Neural cell (in vitro differentiated cells): ENCODE measurements around the gene ASTL. TPM values are rescaled to one million over a fixed set of nuclear protein-coding genes. Genes with fewer than 3 reads are reported as not detected.

ENCODE experiments used
- H2AFZ ChIP-seq: fragments of 200-600, 300-800 bp; sonication (generic), shearing (Covaris generic); 2 replicates; pipeline ENCODE4 v1.6.0; 2014; ENCODE audit warnings: low read depth, mild to moderate bottlenecking, antibody characterized with exemption, low read length, moderate library complexity
- H3F3A ChIP-seq: fragments of 200-600 bp; shearing (Covaris generic); 2 replicates; pipeline ENCODE4 v1.6.1; 2016; ENCODE audit warnings: mild to moderate bottlenecking, moderate library complexity, mixed read lengths, antibody characterized with exemption, low read length; ENCODE audit not compliant: insufficient read depth, poor library complexity, severe bottlenecking
- H3K27ac ChIP-seq: fragments of 200-600, 300-800 bp; sonication (generic), shearing (Covaris generic); 2 replicates; pipeline ENCODE4 v1.5.1; 2014; ENCODE audit warnings: mild to moderate bottlenecking, low read length, moderate library complexity
- H3K27me3 ChIP-seq: fragments of 300-800, 200-600 bp; sonication (generic), shearing (Covaris generic); 2 replicates; pipeline ENCODE4 v1.6.0; 2014; ENCODE audit warnings: mild to moderate bottlenecking, low read depth, low read length, moderate library complexity; ENCODE audit not compliant: insufficient read depth
- H3K36me3 ChIP-seq: fragments of 300-800, 200-600 bp; sonication (generic), shearing (Covaris generic); 2 replicates; pipeline ENCODE4 v1.5.1; 2014; ENCODE audit warnings: mild to moderate bottlenecking, antibody characterized with exemption, low read length, moderate library complexity; ENCODE audit not compliant: insufficient read depth
- H3K4me2 ChIP-seq: fragments of 300-800, 200-600 bp; sonication (generic), shearing (Covaris generic); 2 replicates; pipeline ENCODE4 v1.6.0; 2014; ENCODE audit warnings: mild to moderate bottlenecking, low read length
- H3K4me3 ChIP-seq: fragments of 300-800, 200-600 bp; sonication (generic), shearing (Covaris generic); 2 replicates; pipeline ENCODE4 v1.5.1; 2014; ENCODE audit warnings: mild to moderate bottlenecking, low read length, moderate library complexity
- H3K79me2 ChIP-seq: fragments of 200-600 bp; shearing (Covaris generic); replicated peaks from 2 replicates; pipeline ENCODE4 v1.6.0; 2014; ENCODE audit warnings: mild to moderate bottlenecking, low read length, moderate library complexity; ENCODE audit not compliant: insufficient read depth
- H3K9ac ChIP-seq: fragments of 300-800, 200-600 bp; sonication (generic), shearing (Covaris generic); 2 replicates; pipeline ENCODE4 v1.6.1; 2016; ENCODE audit warnings: mild to moderate bottlenecking, low read length, mixed read lengths
- H3K9me2 ChIP-seq: fragments of 200-600 bp; shearing (Covaris generic); 2 replicates; pipeline ENCODE4 v1.6.1; 2016; ENCODE audit warnings: mild to moderate bottlenecking, low read length, mixed read lengths; ENCODE audit not compliant: insufficient read depth
- H3K9me3 ChIP-seq: fragments of 200-600, 300-800 bp; sonication (generic), shearing (Covaris generic); 2 replicates; pipeline ENCODE4 v1.6.1; 2016; ENCODE audit warnings: mild to moderate bottlenecking, mixed run types, low read length, moderate library complexity, mixed read lengths
- H4K20me1 ChIP-seq: fragments of 200-600 bp; shearing (Covaris generic); 2 replicates; pipeline ENCODE4 v1.6.1; 2016; ENCODE audit warnings: mild to moderate bottlenecking, mixed run types; ENCODE audit not compliant: insufficient read depth
- EP300 ChIP-seq: fragments of 450-650 bp; conservative IDR thresholded peaks from 2 replicates; pipeline ENCODE4 v1.6.1; 2014; ENCODE audit warnings: antibody characterized with exemption, mild to moderate bottlenecking, moderate library complexity; ENCODE audit not compliant: poor library complexity, severe bottlenecking
- EZH2 ChIP-seq: fragments of 200-600, 300-800 bp; shearing (Covaris generic), sonication (generic); IDR thresholded peaks from 2 replicates; pipeline ENCODE4 v1.6.1; 2014; ENCODE audit warnings: antibody characterized with exemption, low read length, borderline replicate concordance, mild to moderate bottlenecking; ENCODE audit not compliant: insufficient read depth, poor library complexity, severe bottlenecking
- MXI1 ChIP-seq: fragments of 450-650 bp; conservative IDR thresholded peaks from 2 replicates; pipeline ENCODE4 v1.6.1; 2014; ENCODE audit warnings: antibody characterized with exemption, mild to moderate bottlenecking; ENCODE audit not compliant: poor library complexity, severe bottlenecking
- POLR2AphosphoS5 ChIP-seq: IDR thresholded peaks from 2 replicates; pipeline ENCODE4 v1.6.1; 2012
- RAD21 ChIP-seq: fragments of 450-650 bp; conservative IDR thresholded peaks from 2 replicates; pipeline ENCODE4 v1.6.1; 2014; ENCODE audit warnings: antibody characterized with exemption, mild to moderate bottlenecking, moderate library complexity
- REST ChIP-seq: IDR thresholded peaks from 2 replicates; pipeline ENCODE4 v1.6.1; 2012; ENCODE audit warnings: borderline replicate concordance
- SMC3 ChIP-seq: fragments of 450-650 bp; conservative IDR thresholded peaks from 2 replicates; pipeline ENCODE4 v1.6.1; 2014; ENCODE audit warnings: antibody characterized with exemption, mild to moderate bottlenecking, moderate library complexity; ENCODE audit not compliant: poor library complexity
- TAF1 ChIP-seq: IDR thresholded peaks from 2 replicates; pipeline ENCODE4 v1.6.1; 2012; ENCODE audit warnings: low read depth
- polyA plus RNA-seq: library from polyadenylated mRNA; depleted of rRNA; stranded (reverse); fragments of >200 nt; gene quantifications from 2 replicates; pipeline ENCODE4 v1.2.3, GENCODE V29; 2014
- TF ChIP-seq, protein P1 (sequence below): fragments of 450-650 bp; IDR thresholded peaks from 2 replicates; pipeline ENCODE4 v1.5.1; 2014; ENCODE audit warnings: antibody characterized with exemption, mild to moderate bottlenecking, moderate library complexity; ENCODE audit not compliant: poor library complexity, severe bottlenecking

ASTL gene
- polyA plus RNA-seq, 1 donor from 2014 or later: not detected

DNA sequence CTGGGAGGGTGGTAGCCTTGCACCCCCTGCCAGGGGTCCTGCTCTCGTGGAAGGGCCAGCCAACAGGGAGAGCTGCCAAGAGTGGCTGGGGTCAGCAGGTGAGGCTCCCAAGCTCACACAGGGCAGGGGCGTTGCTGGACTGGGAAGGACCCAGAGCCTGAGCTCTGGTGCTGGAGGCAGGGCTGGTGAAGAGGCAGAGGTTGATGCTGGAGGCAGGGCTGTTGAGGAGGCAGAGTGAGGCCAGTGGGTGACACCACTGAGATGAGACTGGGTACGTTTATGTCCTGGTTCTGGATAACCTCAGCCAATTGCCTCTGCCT lies 29.0 kb downstream of the ASTL start:
- no peak overlapping the region for H2AFZ ChIP-seq
- H3K79me2 ChIP-seq: no peaks in the 10 kb centered on the region
- H3K9me2 ChIP-seq: no peaks in the 10 kb centered on the region
- no peaks in the 10 kb centered on the region for H3K9me3 ChIP-seq
- no peak overlapping the region for H3K9ac ChIP-seq
- H3F3A ChIP-seq: no peaks in the 10 kb centered on the region
- no peaks in the 10 kb centered on the region for H3K27me3 ChIP-seq
- H3K4me2 ChIP-seq: no peak overlapping the region
- no peaks in the 10 kb centered on the region for H4K20me1 ChIP-seq
- no peak overlapping the region for H3K27ac ChIP-seq
- no peaks in the 10 kb centered on the region for H3K36me3 ChIP-seq
- no peak for TF ChIP-seq RAD21
- no peak for TF ChIP-seq POLR2AphosphoS5
- no peak for TF ChIP-seq SMC3
- TF ChIP-seq REST: no peak
- no peak for TF ChIP-seq EZH2
- TF ChIP-seq EP300: no peak
- H3K4me3 ChIP-seq: no peak overlapping the region

GRCh38 chr2:96108541-96109360 lies 29.6 kb downstream of the ASTL start:
- H3K36me3 ChIP-seq: no peaks in the 10 kb centered on the region
- TF ChIP-seq TAF1 (no peak), RAD21 (no peak), MXI1 (no peak), EP300 (no peak), POLR2AphosphoS5 (no peak), REST (no peak), EZH2 (no peak), SMC3 (no peak)
- TF ChIP-seq, protein P1, sequence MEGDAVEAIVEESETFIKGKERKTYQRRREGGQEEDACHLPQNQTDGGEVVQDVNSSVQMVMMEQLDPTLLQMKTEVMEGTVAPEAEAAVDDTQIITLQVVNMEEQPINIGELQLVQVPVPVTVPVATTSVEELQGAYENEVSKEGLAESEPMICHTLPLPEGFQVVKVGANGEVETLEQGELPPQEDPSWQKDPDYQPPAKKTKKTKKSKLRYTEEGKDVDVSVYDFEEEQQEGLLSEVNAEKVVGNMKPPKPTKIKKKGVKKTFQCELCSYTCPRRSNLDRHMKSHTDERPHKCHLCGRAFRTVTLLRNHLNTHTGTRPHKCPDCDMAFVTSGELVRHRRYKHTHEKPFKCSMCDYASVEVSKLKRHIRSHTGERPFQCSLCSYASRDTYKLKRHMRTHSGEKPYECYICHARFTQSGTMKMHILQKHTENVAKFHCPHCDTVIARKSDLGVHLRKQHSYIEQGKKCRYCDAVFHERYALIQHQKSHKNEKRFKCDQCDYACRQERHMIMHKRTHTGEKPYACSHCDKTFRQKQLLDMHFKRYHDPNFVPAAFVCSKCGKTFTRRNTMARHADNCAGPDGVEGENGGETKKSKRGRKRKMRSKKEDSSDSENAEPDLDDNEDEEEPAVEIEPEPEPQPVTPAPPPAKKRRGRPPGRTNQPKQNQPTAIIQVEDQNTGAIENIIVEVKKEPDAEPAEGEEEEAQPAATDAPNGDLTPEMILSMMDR: no peak
- H3K27me3 ChIP-seq: no peaks in the 10 kb centered on the region
- H2AFZ ChIP-seq: no peak overlapping the region
- H3K27ac ChIP-seq: no peak overlapping the region
- no peaks in the 10 kb centered on the region for H3K79me2 ChIP-seq
- H3F3A ChIP-seq: no peaks in the 10 kb centered on the region
- no peak overlapping the region for H3K4me2 ChIP-seq
- H3K4me3 ChIP-seq: no peak overlapping the region
- H4K20me1 ChIP-seq: no peaks in the 10 kb centered on the region
- H3K9me3 ChIP-seq: no peaks in the 10 kb centered on the region
- no peak overlapping the region for H3K9ac ChIP-seq
- H3K9me2 ChIP-seq: no peaks in the 10 kb centered on the region
